Activated CD8-positive, alpha-beta T cell treated with anti-CD3 and anti-CD28 coated beads for 36 hours (primary cell): ENCODE data around the gene IRF2BP2. TPM values are rescaled to one million over a fixed set of nuclear protein-coding genes. Genes with fewer than 3 reads are reported as not detected.

Experiments used
- ATAC-seq: fragments of 200-7000 bp; cut with Tn5 transposase; one replicate; pipeline ENCODE4 v1.10.0; 2021; ENCODE audit warnings: mild to moderate bottlenecking, moderate library complexity
- CTCF ChIA-PET: fragments of 350-600 bp; sonication (Branson Sonifier 250); formaldehyde crosslinking; loops from one replicate; lab custom pipeline; 2021; ENCODE audit warnings: antibody characterized with exemption; lab: Charles Lee
- POLR2A ChIA-PET: fragments of 350-600 bp; sonication (Branson Sonifier 250); formaldehyde crosslinking; loops from one replicate; lab custom pipeline; 2021; ENCODE audit warnings: antibody characterized with exemption; lab: Charles Lee
- DNase-seq: peaks from one replicate; pipeline ENCODE4 v3.0.0-alpha.2; 2020
- H3K27ac Mint-ChIP-seq: one replicate; pipeline ENCODE4 v1.8.0; 2021; ENCODE audit warnings: mild to moderate bottlenecking, mixed read lengths
- H3K27me3 Mint-ChIP-seq: one replicate; pipeline ENCODE4 v1.8.0; 2021; ENCODE audit warnings: mixed read lengths
- H3K36me3 Mint-ChIP-seq: one replicate; pipeline ENCODE4 v1.8.0; 2021; ENCODE audit warnings: low read depth, mixed read lengths
- H3K4me1 Mint-ChIP-seq: one replicate; pipeline ENCODE4 v1.8.0; 2021; ENCODE audit warnings: low read depth, mixed read lengths
- H3K4me3 Mint-ChIP-seq: one replicate; pipeline ENCODE4 v1.8.0; 2021; ENCODE audit warnings: mild to moderate bottlenecking, moderate library complexity, mixed read lengths
- H3K9me3 Mint-ChIP-seq: one replicate; pipeline ENCODE4 v1.8.0; 2021; ENCODE audit warnings: mixed read lengths
- intact Hi-C: fragments of 100-400 bp; cut with micrococcal nuclease; formaldehyde crosslinking; loops from one replicate; pipeline ENCODE4 v1.10.0; 2022
- total RNA-seq, 2 experiments: library from RNA; stranded (reverse); gene quantifications; one replicate each; pipeline ENCODE4 v1.2.3, GENCODE V29; 2021
- TF ChIP-seq, protein P1 (sequence below): fragments of 200-600 bp; IDR thresholded peaks from one replicate; pipeline ENCODE4 v1.8.0; 2022; ENCODE audit warnings: antibody characterized with exemption, mild to moderate bottlenecking

Gene IRF2BP2
- total RNA-seq, 2 experiments from 2014 or later: 148 to 155 TPM

GRCh38 chr1:234656070-234656895 is 46.3 kb upstream of the IRF2BP2 start:
- Mint-ChIP-seq H3K27ac (no peak overlapping the region), H3K36me3 (no peaks in the 10 kb centered on the region), H3K4me3 (no peak overlapping the region), H3K4me1 (peaks cover 12% of the 10 kb centered on the region), H3K27me3 (no peaks in the 10 kb centered on the region), H3K9me3 (no peaks in the 10 kb centered on the region)
- CTCF ChIA-PET: no interaction called here
- ATAC-seq (no peak), DNase-seq (no peak)
- intact Hi-C loops: no loop called here
- TF ChIP-seq, protein P1, sequence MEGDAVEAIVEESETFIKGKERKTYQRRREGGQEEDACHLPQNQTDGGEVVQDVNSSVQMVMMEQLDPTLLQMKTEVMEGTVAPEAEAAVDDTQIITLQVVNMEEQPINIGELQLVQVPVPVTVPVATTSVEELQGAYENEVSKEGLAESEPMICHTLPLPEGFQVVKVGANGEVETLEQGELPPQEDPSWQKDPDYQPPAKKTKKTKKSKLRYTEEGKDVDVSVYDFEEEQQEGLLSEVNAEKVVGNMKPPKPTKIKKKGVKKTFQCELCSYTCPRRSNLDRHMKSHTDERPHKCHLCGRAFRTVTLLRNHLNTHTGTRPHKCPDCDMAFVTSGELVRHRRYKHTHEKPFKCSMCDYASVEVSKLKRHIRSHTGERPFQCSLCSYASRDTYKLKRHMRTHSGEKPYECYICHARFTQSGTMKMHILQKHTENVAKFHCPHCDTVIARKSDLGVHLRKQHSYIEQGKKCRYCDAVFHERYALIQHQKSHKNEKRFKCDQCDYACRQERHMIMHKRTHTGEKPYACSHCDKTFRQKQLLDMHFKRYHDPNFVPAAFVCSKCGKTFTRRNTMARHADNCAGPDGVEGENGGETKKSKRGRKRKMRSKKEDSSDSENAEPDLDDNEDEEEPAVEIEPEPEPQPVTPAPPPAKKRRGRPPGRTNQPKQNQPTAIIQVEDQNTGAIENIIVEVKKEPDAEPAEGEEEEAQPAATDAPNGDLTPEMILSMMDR: no peak
- POLR2A ChIA-PET: no interaction called here

DNA sequence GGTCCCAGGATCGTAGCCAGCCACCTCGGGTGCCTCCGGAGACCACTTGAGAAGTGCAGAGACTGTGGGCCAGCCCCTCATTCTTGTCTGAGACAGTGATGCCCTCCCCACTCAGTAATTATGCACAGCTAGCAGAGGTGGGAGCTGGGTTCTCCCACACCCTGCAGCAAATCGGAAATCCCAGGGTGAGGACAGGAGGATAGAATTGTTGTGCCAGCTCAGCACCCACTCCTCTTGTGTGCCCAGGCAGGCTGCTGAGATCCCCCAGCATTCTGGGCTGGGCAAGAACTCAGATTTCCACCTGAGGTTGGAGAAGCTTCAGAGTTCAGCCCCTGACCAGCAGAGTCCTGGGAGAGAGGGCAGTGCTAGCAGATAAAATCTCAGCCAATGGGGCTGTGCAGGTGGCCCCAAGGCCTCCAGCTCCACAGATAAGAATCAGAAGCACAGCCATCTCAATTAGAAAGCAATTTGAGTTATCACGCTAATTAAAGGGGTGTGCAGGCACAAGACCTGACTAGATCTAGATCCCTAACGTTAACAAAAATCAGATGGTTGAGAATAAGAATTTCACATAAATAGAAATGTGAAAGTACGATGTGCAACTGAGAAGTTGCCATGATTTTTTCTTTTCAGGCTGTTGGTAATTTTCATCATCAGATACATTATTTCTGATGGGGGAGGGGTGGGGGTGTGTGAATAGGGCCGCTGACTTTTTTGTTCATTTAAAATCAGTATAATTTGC is 45.5 kb upstream of the IRF2BP2 start:
- ATAC-seq: no peak
- ChIA-PET CTCF (no interaction called here), POLR2A (no interaction called here)
- TF ChIP-seq, protein P1: no peak
- no peak overlapping the region for H3K4me3 Mint-ChIP-seq
- H3K27me3 Mint-ChIP-seq: no peaks in the 10 kb centered on the region
- no peak overlapping the region for H3K27ac Mint-ChIP-seq
- intact Hi-C loops: no loop called here
- H3K9me3 Mint-ChIP-seq: no peaks in the 10 kb centered on the region
- H3K4me1 Mint-ChIP-seq: peaks cover 12% of the 10 kb centered on the region
- no peaks in the 10 kb centered on the region for H3K36me3 Mint-ChIP-seq
- no peak for DNase-seq

GRCh38 chr1:234654002-234654733 is 44.2 kb upstream of the IRF2BP2 start:
- Mint-ChIP-seq H3K27me3 (no peaks in the 10 kb centered on the region), H3K36me3 (no peaks in the 10 kb centered on the region), H3K4me1 (peaks cover 12% of the 10 kb centered on the region), H3K4me3 (no peak overlapping the region), H3K9me3 (no peaks in the 10 kb centered on the region), H3K27ac (no peak overlapping the region)
- DNase-seq (no peak), ATAC-seq (no peak)
- ChIA-PET CTCF (no interaction called here), POLR2A (no interaction called here)
- intact Hi-C loops: no loop called here
- TF ChIP-seq, protein P1: no peak

DNA sequence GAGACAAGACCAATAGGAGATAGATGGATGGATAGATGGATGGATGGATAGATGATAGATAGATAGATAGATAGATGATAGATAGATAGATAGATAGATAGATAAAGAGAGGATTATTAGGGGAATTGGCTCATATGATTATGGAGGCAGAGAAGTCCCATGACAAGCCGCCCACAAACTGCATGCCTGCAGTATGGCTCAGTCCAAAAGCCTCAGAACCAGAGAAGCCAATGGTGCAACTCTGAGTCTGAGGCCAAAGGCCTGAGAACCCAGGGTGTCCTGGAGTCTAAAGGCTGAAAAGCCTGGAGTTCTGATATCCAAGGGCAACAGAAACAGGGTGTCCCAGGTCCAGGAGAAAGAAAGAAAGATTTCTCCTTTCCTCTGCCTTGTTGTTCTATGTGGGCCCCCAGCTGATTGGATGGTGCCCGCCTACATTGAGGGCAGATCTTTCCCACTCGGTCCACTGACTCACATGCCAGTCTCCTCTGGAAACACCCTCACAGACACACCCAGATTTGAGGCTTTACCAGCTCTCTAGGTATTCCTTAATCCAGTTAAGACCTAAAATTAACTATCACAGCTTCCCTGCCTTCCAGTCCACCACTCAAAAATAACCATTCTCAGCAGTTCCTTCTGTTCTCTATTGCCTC is 39.6 kb upstream of the IRF2BP2 start:
- Mint-ChIP-seq H3K9me3 (peaks cover 6% of the 10 kb centered on the region), H3K4me3 (no peak overlapping the region), H3K4me1 (no peaks in the 10 kb centered on the region), H3K27ac (no peak overlapping the region), H3K36me3 (no peaks in the 10 kb centered on the region), H3K27me3 (no peaks in the 10 kb centered on the region)
- POLR2A ChIA-PET: no interaction called here
- TF ChIP-seq, protein P1: no peak
- CTCF ChIA-PET: no interaction called here
- ATAC-seq (no peak), DNase-seq (no peak)
- intact Hi-C loops: no loop called here
